Thyroid gland (tissue), 4 donors: ENCODE measurements around the gene ETV3L. TPM values are rescaled to one million over a fixed set of nuclear protein-coding genes. Genes with fewer than 3 reads are reported as not detected.
"Not testable (repeated sequence)": the region's sequence is repeated elsewhere in the genome, so short reads cannot be mapped to it uniquely, and the experiment has no call there.

ENCODE experiments used
- DNase-seq, 2 donors: peaks; one replicate each; pipeline ENCODE4 v3.0.0-alpha.2; 2019
- H3K27ac ChIP-seq, 3 donors: fragments of 200-600 bp; sonication (generic); 1 replicate in 2 of 3; 2 replicates in 1 of 3; pipeline ENCODE4 v1.5.1; 2016 to 2019; ENCODE audit warnings: mild to moderate bottlenecking in 1 of 3, moderate library complexity in 1 of 3
- H3K27me3 ChIP-seq: fragments of 200-600 bp; sonication (generic); one replicate; pipeline ENCODE4 v1.5.1; 2019
- H3K36me3 ChIP-seq, 2 donors: fragments of 200-600 bp; sonication (generic); one replicate each; pipeline ENCODE4 v1.5.1; 2016 to 2019
- H3K4me1 ChIP-seq, 2 donors: fragments of 200-600 bp; sonication (generic); one replicate each; pipeline ENCODE4 v1.5.1; 2017 to 2019
- H3K4me3 ChIP-seq, 3 donors: fragments of 200-600 bp; sonication (generic); replicated peaks in 1 of 3; 1 replicate in 2 of 3; 2 replicates in 1 of 3; pipeline ENCODE4 v1.5.1; 2016; ENCODE audit warnings: mild to moderate bottlenecking in 1 of 3
- H3K9me3 ChIP-seq: fragments of 200-600 bp; sonication (generic); one replicate; pipeline ENCODE4 v1.5.1; 2017
- POLR2A ChIP-seq, 2 donors: fragments of 450-650 bp; IDR thresholded peaks; one replicate each; pipeline ENCODE4 v1.6.1; 2017; ENCODE audit warnings: antibody characterized with exemption in 2 of 2, mild to moderate bottlenecking in 2 of 2, moderate library complexity in 1 of 2
- WGBS, 2 donors: methylation state at CpG; one replicate each; pipeline ENCODE4 v1.1.5; 2017; 5-methylcytosine and 5-hydroxymethylcytosine counted together
- intact Hi-C: fragments of 100-400 bp; cut with DNase I; formaldehyde crosslinking; loops from one replicate; pipeline ENCODE4 v1.15.1; 2023
- total RNA-seq, 4 donors: library from RNA; depleted of rRNA; stranded (reverse); fragments of >200 nt; gene quantifications; one replicate each; pipeline ENCODE4 v1.2.3, GENCODE V29; 2016
- TF ChIP-seq, protein P1 (sequence below), 6 experiments: fragments of 200-600 bp in 3 of 6; fragments of 450-650 bp in 3 of 6; sonication (generic) in 3 of 6; IDR thresholded peaks; one replicate each; pipeline ENCODE4 v1.5.1; 2016 to 2019; ENCODE audit warnings: antibody characterized with exemption in 6 of 6, mild to moderate bottlenecking in 2 of 6, inconsistent platforms in 1 of 6, moderate library complexity in 1 of 6

The ETV3L gene
- total RNA-seq, 4 donors from 2014 or later: not detected

GRCh38 chr1:157056269-157056668 lies 43.3 kb downstream of the ETV3L start:
- DNase-seq: no peak
- no peaks in the 10 kb centered on the region for H3K9me3 ChIP-seq
- intact Hi-C loops: no loop called here
- no peaks in the 10 kb centered on the region for H3K4me1 ChIP-seq
- TF ChIP-seq POLR2A (IDR thresholded peaks at IDR 0.05): no peak
- TF ChIP-seq, protein P1, sequence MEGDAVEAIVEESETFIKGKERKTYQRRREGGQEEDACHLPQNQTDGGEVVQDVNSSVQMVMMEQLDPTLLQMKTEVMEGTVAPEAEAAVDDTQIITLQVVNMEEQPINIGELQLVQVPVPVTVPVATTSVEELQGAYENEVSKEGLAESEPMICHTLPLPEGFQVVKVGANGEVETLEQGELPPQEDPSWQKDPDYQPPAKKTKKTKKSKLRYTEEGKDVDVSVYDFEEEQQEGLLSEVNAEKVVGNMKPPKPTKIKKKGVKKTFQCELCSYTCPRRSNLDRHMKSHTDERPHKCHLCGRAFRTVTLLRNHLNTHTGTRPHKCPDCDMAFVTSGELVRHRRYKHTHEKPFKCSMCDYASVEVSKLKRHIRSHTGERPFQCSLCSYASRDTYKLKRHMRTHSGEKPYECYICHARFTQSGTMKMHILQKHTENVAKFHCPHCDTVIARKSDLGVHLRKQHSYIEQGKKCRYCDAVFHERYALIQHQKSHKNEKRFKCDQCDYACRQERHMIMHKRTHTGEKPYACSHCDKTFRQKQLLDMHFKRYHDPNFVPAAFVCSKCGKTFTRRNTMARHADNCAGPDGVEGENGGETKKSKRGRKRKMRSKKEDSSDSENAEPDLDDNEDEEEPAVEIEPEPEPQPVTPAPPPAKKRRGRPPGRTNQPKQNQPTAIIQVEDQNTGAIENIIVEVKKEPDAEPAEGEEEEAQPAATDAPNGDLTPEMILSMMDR (IDR thresholded peaks at IDR 0.05): no peak
- H3K27ac ChIP-seq: no peak overlapping the region
- 77 to 86% methylated on average over 1 of the region's 1 CpG for WGBS, 2 donors
- H3K27me3 ChIP-seq: no peaks in the 10 kb centered on the region
- no peaks in the 10 kb centered on the region for H3K36me3 ChIP-seq
- no peak overlapping the region for H3K4me3 ChIP-seq

GRCh38 chr1:157055729-157056128 lies 43.9 kb downstream of the ETV3L start:
- intact Hi-C loops, H3K27ac ChIP-seq, H3K9me3 ChIP-seq, H3K36me3 ChIP-seq, DNase-seq, H3K27me3 ChIP-seq, H3K4me3 ChIP-seq, H3K4me1 ChIP-seq: not testable (repeated sequence)
- 90 to 94% methylated on average over 5 of the region's 5 CpGs for WGBS, 2 donors

GRCh38 chr1:157050836-157051235 lies 48.8 kb downstream of the ETV3L start:
- DNase-seq: no peak
- 55 to 76% methylated on average over 2 of the region's 2 CpGs for WGBS, 2 donors
- H3K4me1 ChIP-seq: no peaks in the 10 kb centered on the region
- intact Hi-C loops: no loop called here
- H3K9me3 ChIP-seq: no peaks in the 10 kb centered on the region
- no peaks in the 10 kb centered on the region for H3K27me3 ChIP-seq
- no peak overlapping the region for H3K27ac ChIP-seq
- no peaks in the 10 kb centered on the region for H3K36me3 ChIP-seq
- H3K4me3 ChIP-seq: no peak overlapping the region
- TF ChIP-seq, protein P1 (IDR thresholded peaks at IDR 0.05): no peak
- no peak for TF ChIP-seq POLR2A (IDR thresholded peaks at IDR 0.05)

DNA sequence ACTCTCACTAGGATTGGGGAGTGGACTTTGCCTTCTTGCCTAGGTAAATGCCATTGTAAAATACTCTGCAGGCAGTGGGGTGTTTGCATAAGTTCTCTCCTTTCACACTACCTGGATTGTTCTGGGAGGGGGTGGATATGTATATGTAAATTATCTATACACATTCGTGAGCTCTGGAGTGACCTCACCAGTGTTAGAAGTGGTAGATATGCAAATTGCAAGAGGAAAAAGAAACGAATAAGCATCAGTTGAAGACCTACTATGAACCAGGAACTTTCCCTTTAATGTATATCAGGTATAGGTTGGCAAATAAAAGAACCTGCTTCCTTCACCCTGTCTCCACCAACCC lies 52.6 kb downstream of the ETV3L start:
- Histone ChIP-seq H3K4me3 (no peak overlapping the region), H3K27me3 (no peaks in the 10 kb centered on the region), H3K9me3 (no peaks in the 10 kb centered on the region), H3K27ac (no peak overlapping the region), H3K4me1 (peaks cover 25 to 27% of the 10 kb centered on the region in 2 donors), H3K36me3 (no peaks in the 10 kb centered on the region)
- TF ChIP-seq, protein P1 (IDR thresholded peaks at IDR 0.05): no peak
- no peak for TF ChIP-seq POLR2A (IDR thresholded peaks at IDR 0.05)
- WGBS, 2 donors: 66 to 72% methylated on average over 2 of the region's 2 CpGs
- no peak for DNase-seq
- intact Hi-C loops: no loop called here

GRCh38 chr1:157045250-157046218 lies 54.1 kb downstream of the ETV3L start, which contains the start of gene ARHGEF11:
TSS of gene ARHGEF11 (minus strand) at chr1:157045742. CDS start at chr1:157044330, 1,412 bp downstream.
- H3K4me1 ChIP-seq: peaks cover 32 to 33% of the 10 kb centered on the region in 2 donors

More at GRCh38 chr1:157045250-157046218, 54.1 kb downstream of the ETV3L start, which contains the start of gene ARHGEF11:
- intact Hi-C loops: no loop called here
- Histone ChIP-seq H3K4me3 (peak within 1 kb of the TSS; percentile 38 to 54 (median 50)), H3K27ac (peak within 1 kb of the TSS; percentile 71 to 89 (median 84)), H3K9me3 (no peaks in the 10 kb centered on the region), H3K36me3 (no peaks in the 10 kb centered on the region), H3K27me3 (no peaks in the 10 kb centered on the region)
- DNase-seq: peak; percentile 94 to 95
- TF ChIP-seq, protein P1 (IDR thresholded peaks at IDR 0.05): peak in 1 of 6 experiments; percentile 5
- TF ChIP-seq POLR2A (IDR thresholded peaks at IDR 0.05): peak; percentile 17 to 92
- WGBS, 2 donors: 0 to 1% methylated on average over 35 to 60 of the region's 120 CpGs
